Stimulated activated CD4-positive, alpha-beta T cell treated with anti-CD3 and anti-CD28 coated beads, Interleukin-12 subunit alpha, Interleukin-12 subunit beta, amount 100 ng/mL, for 48 hours (primary cell): Measurements from ENCODE around the gene SNX1.
"Not testable (repeated sequence)": the region's sequence is repeated elsewhere in the genome, so short reads cannot be mapped to it uniquely, and the experiment has no call there.

Source experiments
- DNase-seq, 3 donors: peaks; one replicate each; pipeline ENCODE4 v3.0.0-alpha.2; 2020; ENCODE audit warnings: low read depth in 2 of 3, low spot score in 1 of 3

Gene SNX1

GRCh38 chr15:64111679-64112050, 15.9 kb downstream of the SNX1 start:
- no peak for DNase-seq

GRCh38 chr15:64112073-64112772, 16.4 kb downstream of the SNX1 start:
- no peak for DNase-seq

DNA sequence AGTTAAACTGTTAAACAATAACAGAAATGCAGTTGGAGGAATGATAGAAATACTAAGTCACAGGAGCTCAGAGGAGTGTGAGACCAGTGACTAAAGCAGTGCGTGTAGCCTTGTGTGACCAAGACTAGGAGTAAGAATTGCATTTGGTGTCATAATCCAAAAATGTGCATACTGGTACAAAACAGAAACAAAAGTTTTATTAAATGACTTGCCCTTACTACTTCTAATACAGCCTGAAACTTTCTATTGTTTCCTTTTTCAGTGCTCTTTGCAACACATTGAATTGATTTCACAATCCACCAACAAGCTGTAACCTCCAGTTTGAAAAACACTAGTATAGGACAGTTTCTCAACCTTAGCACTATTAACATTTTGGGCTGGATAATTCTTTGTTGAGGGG, 17.1 kb downstream of the SNX1 start:
- DNase-seq: no peak

- DNase-seq: no peak
Observed at GRCh38 chr15:64117759-64118487, 22.1 kb downstream of the SNX1 start.

- not testable (repeated sequence) for DNase-seq
Observed at GRCh38 chr15:64120322-64120721, 24.5 kb downstream of the SNX1 start.

DNA sequence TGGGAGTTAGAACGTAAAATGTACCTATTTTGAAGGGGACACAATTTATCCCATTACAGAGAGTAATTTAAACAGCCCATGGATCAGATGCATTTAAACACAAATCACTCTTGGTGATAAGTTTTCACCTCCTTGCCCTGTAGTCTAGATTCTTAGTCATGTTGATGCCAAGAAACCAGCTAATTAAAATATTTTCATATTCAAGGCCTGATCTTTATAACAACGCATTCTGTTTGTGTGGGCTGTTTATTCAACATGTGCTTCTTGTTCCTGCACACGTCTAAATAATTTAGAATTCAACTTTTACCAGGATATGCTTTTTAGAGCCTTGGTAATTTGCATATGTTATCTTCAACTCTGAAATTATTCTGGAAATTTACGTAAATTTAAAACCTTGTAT, 25.8 kb downstream of the SNX1 start:
- no peak for DNase-seq

- no peak for DNase-seq
Observed at GRCh38 chr15:64122444-64122843, 26.7 kb downstream of the SNX1 start.

DNA sequence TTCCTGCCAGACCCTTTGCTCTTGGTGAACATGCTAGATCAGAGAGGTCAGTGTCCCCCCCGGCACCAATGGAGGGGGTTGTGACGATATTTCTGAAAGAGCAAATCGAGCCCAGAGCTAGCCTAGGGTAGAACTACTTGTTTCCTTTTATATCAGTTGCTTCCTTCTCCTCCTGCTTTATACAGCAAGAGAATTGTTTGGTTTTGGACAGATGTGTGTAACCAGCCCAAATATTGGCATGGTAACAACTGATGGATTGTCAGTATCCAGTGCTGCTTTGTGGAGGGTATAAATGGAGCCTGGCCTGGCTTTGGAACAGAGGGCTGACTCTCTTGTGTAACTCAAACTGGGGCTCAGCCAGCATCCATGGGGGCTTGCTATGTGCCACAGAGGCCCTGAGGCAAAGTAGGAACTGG, 27.2 kb downstream of the SNX1 start:
- DNase-seq: no peak

- DNase-seq: no peak
Observed at GRCh38 chr15:64125978-64126377, 30.2 kb downstream of the SNX1 start.

- no peak for DNase-seq
Observed at GRCh38 chr15:64127521-64128270, 31.9 kb downstream of the SNX1 start.

- no peak for DNase-seq
Observed at GRCh38 chr15:64130159-64130558, 34.4 kb downstream of the SNX1 start.

- no peak for DNase-seq
Observed at GRCh38 chr15:64131547-64131946, 35.8 kb downstream of the SNX1 start.

DNA sequence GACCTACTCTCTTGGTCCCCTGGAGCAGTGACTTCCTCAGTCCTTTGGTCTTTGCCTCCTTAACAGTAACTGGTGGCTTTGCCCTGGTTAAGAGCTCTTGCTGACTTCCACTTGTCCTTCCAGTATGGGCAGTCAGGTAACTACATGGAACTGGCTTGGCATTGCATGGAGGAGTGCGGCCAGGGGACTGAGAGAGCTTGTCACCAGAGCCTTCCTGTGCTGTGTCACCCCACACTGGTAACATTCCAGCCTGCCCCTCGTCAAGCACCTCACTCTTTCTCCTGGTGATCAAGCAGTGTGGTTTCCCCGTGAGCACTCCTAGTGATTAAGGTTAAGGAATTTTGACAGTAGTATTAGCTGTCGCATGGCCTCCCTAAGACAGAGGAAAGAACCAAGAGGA, 36.4 kb downstream of the SNX1 start:
- no peak for DNase-seq

DNA sequence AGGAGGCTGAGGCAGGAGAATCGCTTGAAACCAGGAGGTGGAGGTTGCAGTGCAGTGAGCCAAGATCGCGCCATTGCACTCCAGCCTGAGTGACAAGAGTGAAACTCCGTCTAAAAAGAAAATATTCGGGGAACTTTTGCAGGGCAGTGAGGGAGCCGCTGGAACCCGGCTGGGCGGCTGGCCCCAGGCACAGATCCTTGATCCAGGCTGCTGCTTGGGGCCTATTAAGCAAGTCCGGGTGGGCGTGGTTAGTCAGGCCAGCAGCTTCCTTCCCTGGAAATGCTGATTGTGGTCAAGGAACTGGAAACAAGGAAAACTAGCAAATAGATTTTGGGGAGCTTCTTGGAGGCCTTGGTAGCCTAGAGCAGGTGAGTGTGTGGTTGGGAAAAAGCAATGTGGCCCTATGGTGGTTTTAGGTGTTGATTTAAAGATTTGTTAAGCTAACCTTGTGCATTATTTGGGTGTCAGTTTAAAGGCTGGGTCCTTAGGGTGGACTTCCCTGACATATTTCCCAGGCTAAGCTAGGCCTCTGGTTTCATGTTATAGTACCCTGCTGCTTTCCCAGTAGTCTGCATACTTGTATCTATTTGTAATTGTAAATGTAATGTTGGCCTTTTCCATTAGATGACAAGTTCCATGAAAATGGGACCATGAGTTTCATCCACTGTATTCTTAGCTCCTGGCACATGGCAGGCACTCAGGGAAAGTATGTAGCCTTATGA, 38.0 kb downstream of the SNX1 start:
- no peak for DNase-seq

GRCh38 chr15:64134345-64134829, 38.6 kb downstream of the SNX1 start:
- DNase-seq: no peak

GRCh38 chr15:64136347-64136746, 40.6 kb downstream of the SNX1 start:
- no peak for DNase-seq

DNA sequence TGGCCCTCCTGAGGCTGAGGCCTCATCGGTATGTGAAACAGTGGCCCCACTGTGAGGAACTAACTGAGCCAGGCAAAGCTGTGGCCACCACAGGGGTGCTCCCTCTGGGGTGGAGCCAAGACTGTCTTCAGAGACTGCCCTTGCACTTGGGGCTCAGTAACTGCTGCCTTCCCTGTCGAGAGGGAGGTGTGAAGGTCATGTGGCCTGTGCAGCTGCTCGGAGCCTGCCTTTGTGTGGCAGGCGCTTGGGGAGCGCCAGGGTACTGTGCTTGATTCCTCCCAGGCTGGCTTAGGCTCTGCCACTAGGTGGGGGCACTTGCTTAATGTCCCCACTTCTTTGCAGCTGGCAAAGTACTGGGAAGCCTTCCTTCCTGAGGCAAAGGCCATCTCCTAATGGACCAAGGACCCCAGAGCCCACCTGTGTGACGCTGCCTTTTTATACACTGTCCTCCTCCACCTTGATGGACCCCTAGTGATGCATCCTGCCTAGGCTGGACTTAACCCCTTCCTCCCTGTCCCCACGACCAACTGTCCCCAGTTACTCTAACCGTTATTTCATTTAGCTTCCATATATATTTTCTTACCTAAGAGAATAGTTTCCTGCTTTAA, 41.5 kb downstream of the SNX1 start:
- no peak for DNase-seq

- DNase-seq: no peak
Observed at GRCh38 chr15:64138331-64138941, 42.7 kb downstream of the SNX1 start.

- DNase-seq: no peak
Observed at GRCh38 chr15:64141798-64142512, 46.2 kb downstream of the SNX1 start.

GRCh38 chr15:64143276-64143675, 47.5 kb downstream of the SNX1 start:
- no peak for DNase-seq
